GM19025 (cell line): ENCODE results near the gene TM7SF3.
"Not testable (repeated sequence)": the region's sequence is repeated elsewhere in the genome, so short reads cannot be mapped to it uniquely, and the experiment has no call there.

Experiments
- ATAC-seq: cut with Tn5 transposase; IDR thresholded peaks from one replicate; pipeline ENCODE4 v1.9.1; 2021; ENCODE audit warnings: mild to moderate bottlenecking, low read depth, moderate library complexity; ENCODE audit not compliant: unreplicated experiment

The TM7SF3 gene

DNA sequence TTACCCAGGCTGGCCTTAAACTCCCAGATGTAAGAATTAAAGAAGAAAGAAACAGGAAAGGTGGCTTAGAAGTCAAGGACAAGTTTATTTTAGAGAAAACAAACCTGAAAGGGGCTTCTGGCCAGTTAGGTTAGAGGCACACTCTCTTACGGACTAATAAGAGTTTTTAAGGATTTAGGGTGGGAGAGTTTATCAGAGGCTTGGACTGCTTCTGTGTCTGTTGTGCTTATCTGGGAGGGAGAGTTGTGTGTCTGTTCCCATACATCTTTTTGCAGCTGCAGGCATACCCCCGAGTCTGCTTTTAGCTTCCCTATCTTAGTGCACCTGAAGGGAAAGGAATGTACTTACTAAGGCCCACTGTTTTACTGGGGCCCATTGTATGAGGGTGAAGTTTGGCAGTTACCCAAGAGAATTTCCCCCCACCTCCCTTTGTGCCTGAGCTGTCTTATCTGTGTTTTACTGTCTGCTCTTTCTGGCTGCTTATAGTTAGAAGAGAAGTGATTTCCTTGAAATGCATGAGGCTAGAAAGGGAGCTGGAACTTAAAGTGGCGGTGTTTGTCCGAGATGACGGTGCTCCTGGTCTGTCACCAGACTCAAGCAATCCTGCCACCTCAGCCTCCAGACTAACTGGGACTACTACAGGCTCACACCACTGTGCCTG is 3.1 kb upstream of the TM7SF3 start:
- ATAC-seq: not testable (repeated sequence)

- no peak for ATAC-seq
Measured at GRCh38 chr12:27015730-27016076, 1.5 kb upstream of the TM7SF3 start.

DNA sequence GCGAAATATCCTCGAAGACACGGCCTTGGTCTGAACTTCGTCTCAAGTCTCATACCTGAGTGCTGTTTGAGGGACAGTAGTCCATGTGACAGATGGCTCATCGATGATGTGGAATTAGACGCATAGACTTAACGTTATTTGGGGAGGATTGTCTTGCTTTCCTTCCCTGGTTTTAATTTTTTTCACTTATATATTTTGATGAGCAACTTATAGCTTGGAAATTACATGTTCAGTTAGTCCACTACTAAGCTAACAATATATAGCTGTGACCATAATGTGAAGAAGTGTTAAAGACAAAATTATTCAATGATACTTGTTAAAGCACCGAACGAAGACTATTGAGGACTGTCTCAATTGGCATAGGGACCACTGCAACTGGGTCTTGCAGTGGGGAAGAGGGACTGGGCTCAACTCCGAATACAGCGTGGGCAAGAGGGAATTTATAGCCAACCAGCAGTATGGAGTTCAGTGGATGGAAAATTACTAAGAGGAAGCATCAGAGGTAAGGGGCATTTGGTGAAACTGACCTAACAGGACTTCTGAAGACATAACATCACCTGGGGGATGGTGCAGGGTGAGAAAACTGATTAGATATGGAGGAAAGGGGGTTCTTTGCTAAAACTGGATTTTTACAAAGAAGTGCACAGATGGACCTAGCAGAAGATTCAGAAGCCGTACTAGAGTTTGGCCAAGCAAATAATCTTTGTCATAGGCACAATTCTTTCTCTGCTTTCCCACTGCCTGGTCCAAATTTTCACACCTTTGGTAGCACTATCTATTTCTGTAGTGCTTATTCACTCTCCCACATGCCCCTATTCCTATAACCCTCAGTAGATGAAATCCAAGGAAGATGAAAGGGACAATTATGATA is 910 bp upstream of the TM7SF3 start:
- no peak for ATAC-seq

DNA sequence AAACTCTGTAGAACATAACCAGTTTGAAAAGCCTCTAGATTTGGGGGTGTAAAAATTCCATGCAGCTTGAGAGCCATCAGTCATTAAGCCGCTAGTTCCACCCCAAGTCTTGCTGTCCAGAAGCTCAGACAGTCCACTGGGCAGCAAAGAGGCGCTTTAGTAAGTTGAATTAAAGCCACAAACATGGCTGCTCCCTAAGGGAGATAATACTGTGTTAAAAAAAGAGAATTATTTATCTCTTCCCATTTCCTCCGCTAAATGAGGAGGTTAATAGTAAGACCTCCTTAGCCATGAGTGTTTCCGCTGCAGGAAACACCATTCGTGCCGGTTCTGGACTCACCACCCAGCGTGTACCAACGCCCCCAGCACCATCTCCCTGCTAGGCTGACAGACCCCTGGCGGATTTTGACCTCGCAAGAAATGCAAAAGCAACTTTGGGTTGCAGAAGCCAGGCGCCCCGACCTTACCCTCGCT is 536 bp downstream of the TM7SF3 start:
- ATAC-seq: peak; percentile 18

GRCh38 chr12:27012982-27013255 is 1.3 kb downstream of the TM7SF3 start:
- no peak for ATAC-seq

- ATAC-seq: no peak
Measured at GRCh38 chr12:27012239-27012981, 1.8 kb downstream of the TM7SF3 start.

DNA sequence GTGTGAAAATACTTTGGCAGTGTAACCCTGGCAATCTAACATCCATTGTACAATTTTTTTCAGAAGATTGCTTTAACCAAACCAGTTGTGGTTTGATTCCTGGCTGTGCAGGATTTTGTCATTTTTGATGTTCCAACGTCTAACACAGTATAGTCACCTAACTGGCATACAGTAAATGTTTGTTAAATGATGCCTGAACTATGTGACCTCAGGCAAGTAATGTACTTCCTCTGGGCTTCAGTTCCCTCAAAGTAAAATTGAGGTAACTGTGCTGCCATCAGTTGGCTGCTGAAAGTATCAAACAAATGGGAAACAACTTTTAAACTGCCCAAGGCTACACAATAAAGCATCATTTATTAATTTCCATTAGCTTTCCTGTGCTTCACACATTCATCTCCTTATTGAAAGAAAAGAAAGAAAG is 4.3 kb downstream of the TM7SF3 start:
- ATAC-seq: no peak

GRCh38 chr12:27008081-27008480 is 6.1 kb downstream of the TM7SF3 start:
- no peak for ATAC-seq

GRCh38 chr12:27006797-27007467 is 7.3 kb downstream of the TM7SF3 start:
- ATAC-seq: no peak

DNA sequence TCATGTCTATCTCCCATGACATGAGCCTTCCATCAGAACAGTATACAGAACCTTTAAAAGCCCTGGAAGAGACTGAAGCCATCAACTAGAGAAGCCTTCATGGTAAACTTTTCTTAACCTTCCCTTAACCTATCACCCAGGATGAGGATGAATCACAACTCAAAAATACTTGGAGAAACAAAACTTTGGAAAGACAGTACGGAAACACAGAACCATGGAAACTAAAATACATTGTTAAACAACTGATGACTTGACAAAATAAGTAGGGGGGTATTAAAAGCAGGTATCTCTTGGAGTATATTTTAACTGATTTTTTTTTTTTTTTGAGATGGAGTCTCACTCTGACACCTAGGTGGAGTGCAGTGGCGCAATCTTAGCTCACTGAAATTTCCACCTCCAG is 8.7 kb downstream of the TM7SF3 start:
- ATAC-seq: no peak

GRCh38 chr12:27003421-27004381 is 10.5 kb downstream of the TM7SF3 start:
- no peak for ATAC-seq

GRCh38 chr12:27002141-27002540 is 12.0 kb downstream of the TM7SF3 start:
- ATAC-seq: no peak

DNA sequence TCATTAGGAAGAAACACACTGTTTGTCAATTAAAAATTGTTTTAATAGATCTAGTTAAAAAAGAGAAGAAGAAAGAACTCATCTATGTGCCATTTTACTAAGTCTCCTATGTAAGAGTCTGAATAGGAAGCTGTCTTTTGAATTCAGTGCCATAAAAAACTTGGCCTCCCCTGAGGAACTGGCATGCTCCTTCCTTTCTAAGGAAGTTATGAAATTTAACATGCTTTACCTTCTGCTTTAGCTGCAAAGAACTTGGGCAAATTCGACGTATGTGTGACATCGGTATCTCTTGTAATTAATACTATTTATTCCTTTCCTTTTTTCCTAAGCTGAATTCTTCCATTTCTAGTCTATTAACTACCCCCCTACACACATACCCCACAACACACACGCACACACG is 12.5 kb downstream of the TM7SF3 start:
- no peak for ATAC-seq

DNA sequence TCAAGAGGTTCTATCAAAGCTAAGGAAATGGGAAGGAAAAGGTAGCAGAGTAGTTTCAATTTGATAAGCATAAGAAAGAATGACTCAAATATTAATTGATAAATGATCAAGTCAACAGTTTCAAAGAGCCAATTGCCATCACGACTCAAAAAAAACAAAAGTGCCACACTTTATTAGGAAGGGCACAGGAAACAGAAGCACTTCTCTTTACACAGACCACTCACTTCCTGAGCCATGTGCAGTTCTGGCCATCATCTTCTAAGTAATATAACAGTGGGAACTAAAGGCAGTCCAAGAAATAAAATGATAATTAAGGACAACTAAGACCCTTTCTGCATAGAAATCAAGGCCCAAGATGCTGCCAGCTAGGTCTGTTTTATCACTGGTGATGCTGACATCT is 13.2 kb downstream of the TM7SF3 start:
- no peak for ATAC-seq

GRCh38 chr12:26997003-26997402 is 17.2 kb downstream of the TM7SF3 start:
- ATAC-seq: no peak

DNA sequence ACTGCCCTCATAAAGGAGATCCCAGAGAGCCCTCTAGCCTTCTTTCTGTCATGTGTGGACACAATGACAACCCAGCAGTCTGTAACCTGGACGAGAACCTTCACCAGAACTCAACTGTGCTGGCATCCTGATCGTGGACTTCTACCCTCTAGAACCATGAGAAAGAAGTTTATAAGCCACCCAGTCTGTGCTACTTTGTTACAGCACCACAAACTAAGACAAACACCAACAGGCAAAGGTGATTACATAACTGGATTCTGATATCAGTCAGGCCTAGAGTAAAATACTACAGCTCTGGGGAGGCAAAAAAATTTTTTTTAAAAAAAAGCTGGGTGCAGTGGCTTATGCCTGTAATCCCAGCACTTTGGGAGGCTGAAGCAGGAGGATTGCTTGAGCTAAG is 18.5 kb downstream of the TM7SF3 start:
- ATAC-seq: no peak

- ATAC-seq: no peak
Measured at GRCh38 chr12:26994109-26994508, 20.1 kb downstream of the TM7SF3 start.

- ATAC-seq: no peak
Measured at GRCh38 chr12:26991826-26992225, 22.4 kb downstream of the TM7SF3 start.

DNA sequence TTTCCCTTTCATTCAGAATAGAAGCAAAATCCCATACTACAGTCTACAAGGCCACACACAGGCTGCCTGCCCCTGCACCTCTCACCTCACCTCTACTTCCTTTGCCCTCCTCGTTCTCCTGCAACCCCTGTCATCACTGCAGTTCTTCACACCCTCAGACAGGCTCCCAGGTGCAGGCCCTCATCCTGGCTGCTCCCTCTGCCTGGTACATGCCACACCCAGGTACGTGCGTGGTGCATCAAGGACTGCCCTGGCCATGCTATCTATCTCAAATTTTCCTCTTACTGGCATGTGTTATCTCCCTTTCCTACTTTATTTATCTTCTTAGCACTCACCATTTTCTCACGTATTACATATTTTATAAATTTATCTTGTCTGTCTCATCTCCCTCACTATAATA is 24.3 kb downstream of the TM7SF3 start:
- no peak for ATAC-seq

DNA sequence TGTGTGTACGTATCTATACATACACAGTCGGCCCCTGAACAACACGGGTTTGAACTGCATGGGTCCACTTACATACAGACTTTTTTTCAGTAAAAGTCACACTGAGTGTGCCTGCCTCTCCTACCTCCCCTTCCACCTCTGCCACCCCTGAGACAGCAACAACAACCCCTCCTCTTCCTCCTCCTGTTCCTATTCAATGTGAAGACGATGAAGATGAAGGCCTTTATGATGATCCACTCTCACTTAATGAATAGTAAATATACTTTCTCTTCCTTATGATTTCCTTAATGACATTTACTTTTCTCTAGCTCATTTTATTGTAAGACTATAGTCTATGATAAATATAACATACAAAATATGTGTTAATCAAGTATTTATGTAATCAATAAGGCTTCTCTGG is 25.5 kb downstream of the TM7SF3 start:
- ATAC-seq: no peak
